Adrenal gland (tissue), 12 donors: ENCODE results near the gene ANKRD60. TPM values are rescaled to one million over a fixed set of nuclear protein-coding genes. Genes with fewer than 3 reads are reported as not detected.

ENCODE experiments used
- DNase-seq, 7 donors: peaks; one replicate each; pipeline ENCODE4 v3.0.0-alpha.2; 2019 to 2020
- H3K27ac ChIP-seq, 5 donors: fragments of 200-600 bp; sonication (generic) in 4 of 5; 1 replicate in 3 of 5; 2 replicates in 2 of 5; pipeline versions ENCODE4 v1.5.1 to v1.8.0; 2016 to 2020; ENCODE audit warnings: mild to moderate bottlenecking in 1 of 5
- H3K27me3 ChIP-seq: fragments of 200-600 bp; 2 replicates; pipeline ENCODE4 v1.8.0; 2021
- H3K36me3 ChIP-seq, 2 donors: fragments of 200-600 bp; replicated peaks in 1 of 2; 1 replicate in 1 of 2; 2 replicates in 1 of 2; pipeline versions ENCODE4 v1.5.1 to v1.8.0; 2018 to 2022
- H3K4me1 ChIP-seq, 2 donors: fragments of 200-600 bp; replicated peaks in 1 of 2; 1 replicate in 1 of 2; 2 replicates in 1 of 2; pipeline versions ENCODE4 v1.5.1 to v1.8.0; 2018 to 2021
- H3K4me3 ChIP-seq, 4 donors: fragments of 200-600 bp; sonication (generic) in 3 of 4; one replicate each; pipeline ENCODE4 v1.5.1; 2016 to 2018
- H3K9me3 ChIP-seq, 3 donors: fragments of 200-600 bp; sonication (generic) in 1 of 3; replicated peaks in 1 of 3; 1 replicate in 2 of 3; 2 replicates in 1 of 3; pipeline versions ENCODE4 v1.5.1 to v1.8.0; 2016 to 2021
- POLR2A ChIP-seq, 2 donors: fragments of 450-650 bp; IDR thresholded peaks; one replicate each; pipeline ENCODE4 v1.6.1; 2017; ENCODE audit warnings: antibody characterized with exemption in 2 of 2, mild to moderate bottlenecking in 2 of 2, moderate library complexity in 1 of 2
- WGBS, 4 donors: extraction: QIAGEN DNeasy Blood & Tissue Kit in 2 of 4; methylation state at CpG; one replicate each; pipeline versions ENCODE4 v1.1.5 to v1.1.7; 2013 to 2017; 5-methylcytosine and 5-hydroxymethylcytosine counted together
- intact Hi-C, 2 donors: fragments of 100-400 bp; cut with DNase I; formaldehyde crosslinking; loops; one replicate each; pipeline versions ENCODE4 v1.14.1 to v1.15.0; 2022 to 2023
- polyA plus RNA-seq, 3 donors: library from polyadenylated mRNA; stranded (reverse); fragments of 200-250 nt in 2 of 3; fragments of 350-450 nt in 1 of 3; fragmentation: Illumina TruSeq in 1 of 3; extraction: RNeasy Lipid Tissue Mini Kit (QIAGEN cat#74804) in 1 of 3; gene quantifications; one replicate each; pipeline ENCODE4 v1.2.3, GENCODE V29; 2013 to 2014
- total RNA-seq, 9 donors: library from RNA; depleted of rRNA in 4 of 9; stranded (reverse); fragments of >200 nt in 4 of 9; fragments of 120-200 nt in 1 of 9; fragmentation: NEBNext Ultra II Directional in 1 of 9; extraction: Animal tissue kit (Norgen Biotek cat#: 25700) in 1 of 9; gene quantifications; one replicate each; pipeline versions ENCODE4 v1.1.0 to v1.2.4, GENCODE V29; 2013 to 2023
- TF ChIP-seq, protein P1 (sequence below), 6 experiments: fragments of 450-650 bp in 4 of 6; fragments of 200-600 bp in 2 of 6; sonication (generic) in 1 of 6; IDR thresholded peaks; 1 replicate in 5 of 6; 2 replicates in 1 of 6; pipeline versions ENCODE4 v1.5.1 to v1.8.0; 2016 to 2021; ENCODE audit warnings: antibody characterized with exemption in 6 of 6, mild to moderate bottlenecking in 2 of 6, moderate library complexity in 1 of 6
- donor health status: healthy with polysubstance abuse.
- donor health status: Bipolar disorder and iron deficiency.
- donor health status: DM: yes; HTN: yes; CAD: no.
- donor health status: DM: no; HTN: no; CAD: no.
- donor health status: DM: no; HTN: no; CAD: no.
- donor health status: DM: yes; HTN: yes; CAD: no.

The ANKRD60 gene
- total and polyA plus RNA-seq, 12 donors = not detected

DNA sequence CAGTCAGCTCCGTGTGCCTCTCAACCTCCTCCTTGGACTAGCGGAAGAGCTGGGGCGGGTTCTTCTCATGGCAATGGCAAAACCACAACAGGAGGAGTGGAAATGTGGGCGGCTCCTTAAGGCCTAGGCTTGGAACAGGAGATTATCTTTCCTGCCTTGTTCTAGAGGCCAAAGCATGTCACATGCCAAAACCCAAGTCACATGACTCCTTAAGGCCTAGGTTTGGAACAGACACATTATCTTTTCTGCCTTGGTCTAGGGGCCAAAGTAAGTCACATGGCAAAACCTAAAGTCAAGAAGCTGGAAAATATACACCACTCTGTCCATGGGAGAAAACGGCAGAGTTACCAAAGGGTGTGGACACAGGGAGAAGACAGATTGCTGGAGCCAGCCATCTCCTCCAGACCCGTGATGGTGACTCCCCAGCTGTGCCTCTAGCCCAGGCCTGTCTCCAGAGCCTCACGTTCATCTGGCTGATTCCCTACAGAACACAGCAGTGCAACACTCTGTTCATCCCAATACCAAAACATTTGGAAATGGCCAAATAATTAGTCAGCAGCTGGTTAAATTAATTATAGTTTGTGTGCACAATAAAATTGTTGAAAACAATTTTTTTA, 34.2 kb downstream of the ANKRD60 start:
- Histone ChIP-seq H3K27me3 (no peaks in the 10 kb centered on the region), H3K27ac (no peak overlapping the region), H3K9me3 (no peaks in the 10 kb centered on the region), H3K4me1 (no peaks in the 10 kb centered on the region), H3K36me3 (no peaks in the 10 kb centered on the region), H3K4me3 (no peak overlapping the region)
- intact Hi-C loops = no loop called here
- no peak for DNase-seq
- no peak for TF ChIP-seq POLR2A (IDR thresholded peaks at IDR 0.05)
- TF ChIP-seq, protein P1, sequence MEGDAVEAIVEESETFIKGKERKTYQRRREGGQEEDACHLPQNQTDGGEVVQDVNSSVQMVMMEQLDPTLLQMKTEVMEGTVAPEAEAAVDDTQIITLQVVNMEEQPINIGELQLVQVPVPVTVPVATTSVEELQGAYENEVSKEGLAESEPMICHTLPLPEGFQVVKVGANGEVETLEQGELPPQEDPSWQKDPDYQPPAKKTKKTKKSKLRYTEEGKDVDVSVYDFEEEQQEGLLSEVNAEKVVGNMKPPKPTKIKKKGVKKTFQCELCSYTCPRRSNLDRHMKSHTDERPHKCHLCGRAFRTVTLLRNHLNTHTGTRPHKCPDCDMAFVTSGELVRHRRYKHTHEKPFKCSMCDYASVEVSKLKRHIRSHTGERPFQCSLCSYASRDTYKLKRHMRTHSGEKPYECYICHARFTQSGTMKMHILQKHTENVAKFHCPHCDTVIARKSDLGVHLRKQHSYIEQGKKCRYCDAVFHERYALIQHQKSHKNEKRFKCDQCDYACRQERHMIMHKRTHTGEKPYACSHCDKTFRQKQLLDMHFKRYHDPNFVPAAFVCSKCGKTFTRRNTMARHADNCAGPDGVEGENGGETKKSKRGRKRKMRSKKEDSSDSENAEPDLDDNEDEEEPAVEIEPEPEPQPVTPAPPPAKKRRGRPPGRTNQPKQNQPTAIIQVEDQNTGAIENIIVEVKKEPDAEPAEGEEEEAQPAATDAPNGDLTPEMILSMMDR (IDR thresholded peaks at IDR 0.05) = no peak
- WGBS, 4 donors = 74 to 79% (median 77%) methylated on average over 6 to 7 of the region's 7 CpGs

DNA sequence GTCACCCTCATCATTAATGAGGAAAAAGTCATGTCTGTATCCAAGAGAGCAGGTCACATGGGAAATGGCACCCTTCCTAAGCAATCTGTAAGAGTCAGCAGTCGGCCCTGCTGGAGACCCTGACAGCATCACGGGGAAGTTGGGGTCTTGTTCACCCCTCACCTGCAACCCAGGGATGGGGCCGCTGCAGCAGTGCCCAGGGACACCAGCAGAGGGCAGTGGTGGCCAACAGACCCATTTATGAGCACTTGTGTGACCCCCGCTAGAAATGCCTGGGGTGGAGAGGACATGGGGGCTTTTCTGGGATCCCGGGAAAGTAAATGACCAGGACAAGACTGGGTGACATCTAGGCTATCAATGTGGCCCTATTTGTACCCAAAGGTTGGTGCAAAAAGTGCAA, 35.9 kb downstream of the ANKRD60 start:
- Histone ChIP-seq H3K4me1 (no peaks in the 10 kb centered on the region), H3K9me3 (no peaks in the 10 kb centered on the region), H3K27ac (no peak overlapping the region), H3K4me3 (no peak overlapping the region), H3K36me3 (no peaks in the 10 kb centered on the region), H3K27me3 (no peaks in the 10 kb centered on the region)
- peak in 1 of 7 donors; percentile 16 for DNase-seq
- intact Hi-C loops = no loop called here
- TF ChIP-seq, protein P1 (IDR thresholded peaks at IDR 0.05) = peak; percentile 18 to 56 (median 53)
- no peak for TF ChIP-seq POLR2A (IDR thresholded peaks at IDR 0.05)
- WGBS, 4 donors = 36 to 43% (median 41%) methylated on average over 5 of the region's 5 CpGs

DNA sequence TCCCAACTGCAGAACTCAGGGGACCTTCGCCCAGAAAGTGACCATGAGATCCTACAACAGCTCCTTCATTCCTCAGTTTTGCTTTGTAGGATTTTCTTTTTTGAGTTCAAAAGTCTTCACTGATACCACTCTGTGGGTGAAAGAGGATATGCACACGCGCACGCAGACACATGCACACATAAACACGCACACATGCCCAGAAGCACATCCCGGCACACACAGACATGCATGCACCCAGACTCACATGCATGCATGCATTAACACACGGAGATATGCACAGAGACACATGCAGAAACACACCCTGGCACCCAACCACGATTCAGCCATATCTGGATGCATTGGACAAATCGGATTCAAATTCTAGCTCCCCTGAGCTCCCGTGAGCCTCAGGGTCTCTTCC, 36.4 kb downstream of the ANKRD60 start:
- WGBS, 4 donors = 64 to 73% (median 70%) methylated on average over 10 of the region's 10 CpGs
- H3K4me1 ChIP-seq = no peaks in the 10 kb centered on the region
- no peak overlapping the region for H3K4me3 ChIP-seq
- H3K27ac ChIP-seq = no peak overlapping the region
- H3K36me3 ChIP-seq = no peaks in the 10 kb centered on the region
- TF ChIP-seq, protein P1 (IDR thresholded peaks at IDR 0.05) = no peak
- no peak for TF ChIP-seq POLR2A (IDR thresholded peaks at IDR 0.05)
- intact Hi-C loops = no loop called here
- no peaks in the 10 kb centered on the region for H3K9me3 ChIP-seq
- no peak for DNase-seq
- no peaks in the 10 kb centered on the region for H3K27me3 ChIP-seq

DNA sequence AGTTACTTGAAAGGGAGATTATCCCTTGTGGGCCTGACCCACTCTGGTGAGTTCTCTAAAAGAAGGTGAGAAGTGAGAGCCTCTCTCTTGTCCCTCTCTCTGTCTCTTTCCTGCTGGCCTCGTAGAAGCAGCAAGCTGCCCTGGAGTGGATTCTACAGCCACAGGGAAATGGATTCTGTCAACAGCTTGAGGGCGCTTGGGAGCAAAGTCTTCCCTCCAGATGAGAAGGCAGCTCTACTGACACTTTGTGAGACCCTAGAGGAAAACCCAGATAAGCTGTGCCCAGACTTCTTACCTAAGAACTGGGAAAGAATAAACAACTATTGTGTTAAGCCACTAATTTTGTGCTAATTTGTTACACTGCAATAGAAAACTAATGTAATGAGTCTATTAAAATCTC, 39.9 kb downstream of the ANKRD60 start:
- Histone ChIP-seq H3K4me3 (no peak overlapping the region), H3K27ac (no peak overlapping the region), H3K9me3 (no peaks in the 10 kb centered on the region), H3K36me3 (no peaks in the 10 kb centered on the region), H3K27me3 (no peaks in the 10 kb centered on the region), H3K4me1 (no peaks in the 10 kb centered on the region)
- intact Hi-C loops = no loop called here
- TF ChIP-seq POLR2A (IDR thresholded peaks at IDR 0.05) = no peak
- TF ChIP-seq, protein P1 (IDR thresholded peaks at IDR 0.05) = no peak
- 30 to 41% (median 35%) methylated on average over 2 of the region's 2 CpGs for WGBS, 4 donors
- no peak for DNase-seq
